GM19193 (cell line): ENCODE measurements around the gene PITPNM3.

Experiments used
- POLR2A ChIP-seq: IDR thresholded peaks from 4 replicates; pipeline ENCODE4 v1.6.1; 2011; ENCODE audit not compliant: insufficient read depth, insufficient read length; ENCODE audit errors: extremely low read depth

PITPNM3 gene

GRCh38 chr17:6489016-6489550 is 67.3 kb downstream of the PITPNM3 start:
- TF ChIP-seq POLR2A: no peak

- TF ChIP-seq POLR2A: no peak
Observed at GRCh38 chr17:6488008-6488539, 68.3 kb downstream of the PITPNM3 start.

- TF ChIP-seq POLR2A: no peak
Observed at GRCh38 chr17:6487251-6488007, 68.9 kb downstream of the PITPNM3 start.

- no peak for TF ChIP-seq POLR2A
Observed at GRCh38 chr17:6485646-6486412, 70.5 kb downstream of the PITPNM3 start.

- TF ChIP-seq POLR2A: no peak
Observed at GRCh38 chr17:6483507-6483906, 72.8 kb downstream of the PITPNM3 start.

- no peak for TF ChIP-seq POLR2A
Observed at GRCh38 chr17:6482105-6482455, 74.3 kb downstream of the PITPNM3 start.

GRCh38 chr17:6480303-6480675 is 76.1 kb downstream of the PITPNM3 start:
- no peak for TF ChIP-seq POLR2A

GRCh38 chr17:6479622-6480302 is 76.6 kb downstream of the PITPNM3 start:
- no peak for TF ChIP-seq POLR2A

GRCh38 chr17:6478486-6478885 is 77.9 kb downstream of the PITPNM3 start:
- no peak for TF ChIP-seq POLR2A

GRCh38 chr17:6477831-6478383 is 78.4 kb downstream of the PITPNM3 start:
- TF ChIP-seq POLR2A: no peak

- TF ChIP-seq POLR2A: no peak
Observed at GRCh38 chr17:6476810-6477179, 79.6 kb downstream of the PITPNM3 start.

- no peak for TF ChIP-seq POLR2A
Observed at GRCh38 chr17:6476076-6476809, 80.1 kb downstream of the PITPNM3 start.

- TF ChIP-seq POLR2A: no peak
Observed at GRCh38 chr17:6475411-6475810, 80.9 kb downstream of the PITPNM3 start.

GRCh38 chr17:6474906-6475305 is 81.4 kb downstream of the PITPNM3 start:
- TF ChIP-seq POLR2A: no peak
